Uterus (tissue), 2 donors: ENCODE measurements around the gene CEP350.

Source experiments
- CTCF ChIP-seq, 4 experiments: fragments of 200-600 bp in 2 of 4; fragments of 450-650 bp in 2 of 4; sonication (generic) in 2 of 4; IDR thresholded peaks; one replicate each; pipeline ENCODE4 v1.5.1; 2016 to 2019; ENCODE audit warnings: antibody characterized with exemption in 4 of 4, mild to moderate bottlenecking in 2 of 4, moderate library complexity in 1 of 4
- POLR2A ChIP-seq, 2 donors: fragments of 450-650 bp; IDR thresholded peaks; one replicate each; pipeline ENCODE4 v1.6.1; 2016; ENCODE audit warnings: antibody characterized with exemption in 2 of 2, mild to moderate bottlenecking in 1 of 2, moderate library complexity in 1 of 2

- TF ChIP-seq CTCF (IDR thresholded peaks at IDR 0.05) = no peak
- no peak for TF ChIP-seq POLR2A (IDR thresholded peaks at IDR 0.05)
Measured at GRCh38 chr1:180003026-180003695, 48.6 kb downstream of the CEP350 start.
